Measurements from ENCODE around the gene SSH2.

The SSH2 gene

DNA sequence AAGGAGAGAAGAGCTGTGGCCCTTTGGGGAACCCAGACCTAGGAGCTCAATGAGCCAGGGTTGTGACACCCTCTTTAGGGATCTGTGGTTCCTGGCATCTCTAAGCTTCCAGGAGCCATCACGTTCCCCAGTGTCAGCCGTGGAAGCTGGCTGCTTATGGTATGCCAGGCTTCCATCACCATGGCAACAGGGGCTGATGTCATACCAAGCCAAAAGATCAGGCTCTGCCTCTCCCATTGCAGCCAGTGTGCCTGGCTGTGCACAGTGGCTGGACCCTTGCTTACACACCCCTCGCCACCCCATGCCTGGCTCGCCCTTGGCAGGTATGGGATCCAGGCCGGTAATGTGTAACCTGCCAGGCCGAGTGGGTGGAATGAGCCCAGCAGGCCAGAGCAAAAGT is 91.1 kb downstream of the SSH2 start:
- DNase-seq (ENCODE audit: low read depth in 2 of 2) = no peak

DNA sequence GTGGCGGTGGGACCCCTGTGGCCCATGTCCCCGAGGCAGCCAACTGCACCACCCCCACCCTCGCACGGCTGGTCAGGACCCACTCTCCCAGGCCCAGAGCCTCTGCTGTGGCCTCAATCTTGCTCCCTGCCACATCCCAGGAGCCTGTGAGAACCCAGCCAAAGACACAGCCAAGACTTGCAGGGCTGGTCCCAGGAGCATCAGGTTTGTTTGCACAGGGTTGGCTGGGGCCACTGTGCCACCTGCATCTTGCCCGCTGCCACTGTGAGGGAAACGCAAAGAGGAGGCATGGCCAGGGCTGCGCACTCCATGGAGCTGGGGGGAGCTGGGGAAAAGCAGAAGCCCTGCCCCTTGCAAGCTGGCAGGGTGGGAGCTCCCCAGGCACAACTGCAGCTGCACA is 92.5 kb downstream of the SSH2 start:
- DNase-seq (ENCODE audit: low read depth in 2 of 2) = no peak

DNA sequence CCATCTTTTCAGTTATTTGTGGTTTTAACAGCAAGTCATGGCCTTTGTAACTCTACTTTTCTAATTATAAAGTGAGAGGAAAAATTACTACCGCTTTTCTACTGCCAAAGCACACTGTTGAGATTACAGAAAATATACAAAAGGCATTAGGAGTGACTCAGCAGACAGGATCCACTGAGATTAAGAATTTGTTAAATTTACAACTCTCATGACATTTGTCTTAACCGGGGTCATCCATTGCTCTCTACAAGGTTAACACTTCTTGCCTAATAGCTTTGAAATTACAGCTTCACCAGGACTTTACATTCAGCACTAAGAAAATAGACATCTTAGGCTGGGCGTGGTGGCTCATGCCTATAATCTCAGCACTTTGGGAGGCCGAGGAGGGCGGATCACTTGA is 93.4 kb downstream of the SSH2 start:
- DNase-seq (ENCODE audit: low read depth in 2 of 2) = no peak

DNA sequence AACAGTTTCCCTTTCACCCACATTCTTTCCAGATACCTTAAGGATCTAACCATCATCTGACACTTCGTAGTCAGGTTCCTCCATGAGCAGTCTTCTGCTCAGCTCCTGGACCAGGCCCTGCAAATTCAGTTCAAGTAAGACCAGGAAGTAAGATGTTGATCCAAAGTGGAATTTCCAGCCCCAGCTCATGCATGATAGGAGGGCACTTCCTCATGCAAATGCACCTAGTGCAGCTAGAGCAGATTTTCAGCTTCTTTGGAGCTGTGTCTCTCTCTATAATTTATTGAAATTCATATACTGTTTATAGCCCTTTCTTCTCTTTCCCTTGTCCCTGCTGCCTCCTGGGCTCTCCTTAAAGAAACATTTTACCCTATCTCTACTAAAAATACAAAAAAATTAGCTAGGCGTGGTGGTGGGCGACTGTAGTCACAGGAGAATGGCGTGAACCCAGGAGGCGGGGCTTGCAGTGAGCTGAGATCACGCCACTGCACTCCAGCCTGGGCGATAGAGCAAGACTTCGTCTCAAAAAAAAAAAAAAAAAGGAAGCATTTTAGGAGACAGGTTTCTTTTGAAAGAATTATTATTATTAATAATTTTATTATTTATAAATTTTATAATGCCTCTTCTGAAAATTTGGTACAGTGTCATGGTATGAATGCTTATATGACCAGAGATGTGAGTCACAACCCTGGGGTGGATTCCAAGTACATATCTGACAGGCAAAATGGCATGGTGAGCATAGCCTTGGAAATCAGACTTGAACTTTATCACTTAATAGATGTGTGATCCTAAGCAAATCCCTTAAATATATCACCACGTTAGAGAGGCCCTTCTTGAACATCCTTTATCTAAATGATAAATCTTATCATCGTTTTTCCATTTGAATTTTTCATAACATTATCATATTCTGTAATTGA is 94.3 kb downstream of the SSH2 start:
- DNase-seq (ENCODE audit: low read depth in 2 of 2) = no peak

DNA sequence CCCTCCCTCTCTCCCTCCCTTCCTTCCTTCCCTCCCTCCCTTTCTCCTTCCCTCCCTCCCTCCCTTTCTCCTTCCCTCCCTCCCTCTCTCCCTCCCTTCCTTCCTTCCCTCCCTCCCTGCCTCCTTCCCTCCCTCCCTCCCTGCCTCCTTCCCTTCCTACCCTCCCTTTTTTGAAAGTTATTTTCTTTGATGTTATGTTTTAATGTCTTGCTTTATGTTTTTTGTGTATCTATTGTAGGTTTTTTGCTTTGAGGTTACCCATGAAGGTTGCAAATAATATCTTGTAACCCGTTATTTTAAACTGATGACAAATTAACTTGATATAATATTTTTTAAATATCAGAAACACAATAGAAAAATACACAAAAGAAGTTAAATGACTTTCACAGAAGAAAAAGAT is 96.2 kb downstream of the SSH2 start:
- DNase-seq (ENCODE audit: low read depth in 2 of 2) = no peak

DNA sequence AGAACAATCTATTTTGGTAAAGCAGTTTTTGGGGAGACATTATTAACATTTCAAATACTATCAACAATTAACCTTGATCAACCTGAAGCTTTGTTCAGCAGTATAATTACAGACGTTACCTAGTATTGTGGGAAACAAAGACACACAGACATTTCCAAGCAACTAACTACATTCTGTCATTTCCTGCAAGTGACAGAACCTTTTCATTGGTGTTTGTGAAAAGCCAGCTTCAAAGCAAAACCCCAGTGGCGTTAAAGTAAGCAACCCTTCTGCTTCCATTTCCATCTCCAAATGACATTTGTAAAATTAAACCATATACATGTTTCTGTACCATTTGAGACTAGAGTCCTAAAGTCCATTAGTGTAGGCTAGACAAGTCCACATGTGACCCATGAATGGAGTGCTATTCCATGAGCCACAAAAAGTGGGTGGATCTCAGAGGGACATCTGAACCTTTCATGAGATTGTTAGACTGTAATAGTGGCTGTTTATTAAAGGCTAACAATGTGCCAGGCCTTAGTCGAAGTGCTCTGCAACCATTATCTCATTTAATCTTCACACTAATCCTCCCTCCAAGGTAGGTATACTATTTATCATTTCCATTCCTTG is 101.2 kb downstream of the SSH2 start:
- no peak for DNase-seq (ENCODE audit: low read depth in 2 of 2)

DNA sequence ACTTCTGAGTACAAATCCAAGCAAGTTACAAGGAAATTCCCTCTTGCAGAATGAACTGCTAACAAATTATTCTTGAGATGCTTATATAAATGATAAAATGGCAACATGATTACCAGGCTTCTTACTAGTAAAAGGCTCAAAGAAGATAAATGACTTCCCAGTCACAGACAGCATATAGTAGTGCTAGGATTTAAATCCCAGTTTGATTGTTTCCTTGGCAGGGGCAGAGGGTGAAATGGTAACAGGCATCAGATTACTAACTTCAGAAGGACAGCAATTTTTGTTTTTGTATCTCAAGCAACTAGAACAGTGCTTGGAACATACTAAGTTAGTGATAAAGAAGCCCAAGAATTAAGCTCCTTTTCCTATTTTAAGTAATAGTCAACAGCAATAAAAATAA is 102.8 kb downstream of the SSH2 start:
- DNase-seq (ENCODE audit: low read depth in 2 of 2) = no peak

DNA sequence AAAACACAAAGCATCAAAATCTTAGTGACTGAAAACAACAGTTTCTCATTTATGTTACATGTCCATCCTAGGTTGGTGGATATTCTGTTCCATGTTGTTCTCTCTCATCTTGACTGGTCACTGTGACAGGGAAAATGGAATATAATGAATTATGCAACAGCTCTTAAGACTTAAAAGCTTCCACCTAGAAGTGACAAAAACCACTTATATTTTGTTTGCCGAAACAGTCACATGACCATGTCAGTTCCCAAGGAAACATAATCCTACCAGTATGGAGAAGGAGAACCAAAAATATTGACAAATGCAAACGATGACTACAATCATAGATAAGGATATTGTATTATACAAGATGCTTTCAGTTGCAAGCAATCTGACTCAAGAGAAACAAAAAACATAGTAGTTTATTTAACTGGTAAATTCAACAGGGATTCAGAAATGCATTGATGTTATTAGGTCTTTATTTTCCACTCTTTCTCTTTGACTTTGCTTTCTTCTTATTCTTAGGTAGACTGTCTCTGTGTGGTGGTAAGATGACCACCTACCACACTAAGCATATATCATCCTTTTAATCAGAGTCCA is 103.8 kb downstream of the SSH2 start:
- DNase-seq (ENCODE audit: low read depth in 2 of 2) = no peak

DNA sequence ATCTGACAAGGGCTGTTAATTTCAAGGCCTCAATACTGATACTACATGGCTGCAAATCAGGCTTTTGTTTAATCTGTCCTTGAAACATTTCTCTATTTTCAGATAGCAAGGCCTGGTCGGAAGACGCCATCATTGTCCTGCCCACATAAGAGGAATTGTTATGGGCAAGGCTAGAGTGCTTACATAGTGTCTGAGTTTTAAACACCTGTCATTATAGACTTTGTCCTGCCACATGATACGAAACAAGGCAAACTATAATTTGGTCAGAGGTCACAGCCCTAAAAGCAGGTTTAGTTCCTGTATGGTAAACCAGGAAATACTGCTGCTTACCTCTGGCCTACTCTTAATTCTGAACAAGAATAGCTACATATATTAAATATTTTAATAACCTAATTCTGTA is 104.4 kb downstream of the SSH2 start:
- no peak for DNase-seq (ENCODE audit: low read depth in 2 of 2)

DNA sequence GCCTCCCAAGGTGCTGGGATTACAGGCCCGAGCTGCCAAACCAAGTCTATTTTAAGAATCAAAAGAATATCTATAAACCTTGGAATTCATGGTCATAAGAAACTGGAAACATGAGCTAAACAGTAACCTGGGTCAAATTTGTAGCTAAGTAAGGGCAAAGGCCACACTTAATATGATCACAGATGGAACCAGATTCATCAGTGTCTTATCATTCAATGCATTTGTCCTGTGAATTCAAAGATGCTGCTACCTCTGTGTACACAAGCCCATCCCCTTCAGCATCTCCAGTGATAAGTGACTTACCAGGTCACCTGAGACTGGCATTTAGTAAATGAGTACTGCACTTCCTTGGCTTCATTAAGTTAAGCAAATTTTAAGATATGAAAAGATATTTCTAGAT is 108.1 kb downstream of the SSH2 start:
- no peak for DNase-seq (ENCODE audit: low read depth in 2 of 2)

DNA sequence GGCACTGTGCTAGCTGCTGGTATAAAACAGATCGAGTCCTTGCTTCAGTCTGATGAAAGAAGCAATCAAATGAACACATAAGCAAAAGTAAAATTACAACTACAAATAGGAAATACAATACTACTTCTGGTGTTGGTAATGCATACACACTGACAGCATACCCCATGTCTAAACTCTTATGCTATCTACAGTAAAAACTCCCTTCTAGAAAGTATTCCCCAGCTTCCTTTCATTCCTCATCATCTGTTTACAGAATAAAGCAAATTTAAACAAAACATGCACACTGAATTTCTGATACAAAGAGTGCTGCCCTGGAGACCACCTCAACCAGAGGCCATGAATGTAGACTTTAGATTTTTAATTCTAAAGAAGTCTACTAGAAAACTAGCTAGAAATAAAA is 109.6 kb downstream of the SSH2 start:
- no peak for DNase-seq (ENCODE audit: low read depth in 2 of 2)

DNA sequence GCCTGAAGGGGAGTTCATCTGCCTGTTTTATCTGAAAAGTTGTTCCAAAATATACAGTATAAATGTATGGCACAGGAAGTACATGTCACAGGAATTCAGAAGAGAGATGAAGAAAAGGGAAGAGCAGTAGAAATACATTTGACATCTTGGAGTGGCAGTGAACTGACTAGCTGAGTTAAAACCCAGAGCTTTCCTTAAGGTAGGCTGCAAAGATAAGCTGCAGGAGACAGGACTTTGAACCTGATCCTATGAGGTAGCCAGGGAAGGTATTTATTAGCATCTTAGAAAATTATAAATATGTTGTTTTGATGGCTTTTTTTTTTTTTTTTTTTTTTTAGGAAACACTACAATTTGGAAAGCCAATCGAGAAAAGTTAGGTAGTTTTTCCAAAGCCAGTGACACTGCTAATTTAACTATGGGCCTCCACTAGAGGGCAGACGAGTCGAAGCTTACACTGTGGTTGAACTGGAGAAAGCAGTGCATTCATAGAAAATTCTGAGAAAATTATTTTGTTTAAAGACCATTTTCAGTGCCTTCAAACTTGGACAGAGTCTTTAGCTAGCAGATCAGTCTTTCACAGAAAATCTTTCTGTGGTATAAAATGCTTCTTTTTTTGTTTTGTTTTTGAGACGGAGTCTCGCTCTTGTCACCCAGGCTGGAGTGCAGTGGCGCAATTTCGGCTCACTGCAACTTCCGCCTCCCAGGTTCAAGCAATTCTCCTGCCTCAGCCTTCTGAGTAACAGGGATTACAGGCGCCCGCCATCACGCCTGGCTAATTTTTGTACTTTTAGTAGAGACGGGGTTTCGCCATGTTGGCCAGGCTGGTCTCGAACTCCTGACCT is 122.3 kb downstream of the SSH2 start:
- peak; percentile 58 to 63 for DNase-seq (ENCODE audit: low read depth in 2 of 2)

DNA sequence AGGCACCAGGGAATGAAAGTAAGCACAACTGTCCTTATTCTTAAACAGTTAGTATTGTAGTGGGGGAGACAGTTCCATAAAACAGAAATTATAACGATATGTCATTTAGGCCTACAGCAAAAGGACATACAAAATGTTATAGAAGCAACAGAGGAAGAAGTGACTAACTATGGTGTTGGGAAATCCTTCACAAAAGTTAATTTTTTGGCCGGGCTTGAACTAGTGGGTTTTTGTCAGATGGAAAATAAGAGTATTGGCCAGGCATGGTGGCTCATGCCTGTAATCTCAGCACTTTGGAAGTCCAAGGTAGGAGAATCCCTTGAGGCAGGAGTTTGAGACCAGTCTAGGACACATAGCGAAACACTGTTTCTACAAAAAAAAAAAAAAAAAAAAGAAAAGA is 127.8 kb downstream of the SSH2 start:
- DNase-seq (ENCODE audit: low read depth in 2 of 2) = no peak

DNA sequence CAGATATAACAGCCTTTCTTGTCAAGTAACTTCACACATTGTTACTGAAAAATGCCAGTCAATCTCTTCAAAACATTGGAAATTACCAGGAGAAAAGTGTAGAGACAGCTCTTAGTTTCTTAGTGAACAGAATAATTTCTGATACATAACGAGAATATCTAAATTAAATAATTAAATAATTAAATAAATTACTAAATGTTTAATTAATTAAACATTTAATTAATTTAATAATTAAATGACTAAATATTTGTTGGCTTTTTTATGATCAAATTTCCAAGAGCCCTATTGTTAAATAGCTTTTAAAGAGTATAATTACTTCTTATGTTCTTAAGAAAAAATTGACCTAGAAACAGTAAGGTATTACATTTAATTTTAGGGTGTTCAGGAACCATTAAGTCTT is 129.6 kb downstream of the SSH2 start:
- no peak for DNase-seq (ENCODE audit: low read depth in 2 of 2)

DNA sequence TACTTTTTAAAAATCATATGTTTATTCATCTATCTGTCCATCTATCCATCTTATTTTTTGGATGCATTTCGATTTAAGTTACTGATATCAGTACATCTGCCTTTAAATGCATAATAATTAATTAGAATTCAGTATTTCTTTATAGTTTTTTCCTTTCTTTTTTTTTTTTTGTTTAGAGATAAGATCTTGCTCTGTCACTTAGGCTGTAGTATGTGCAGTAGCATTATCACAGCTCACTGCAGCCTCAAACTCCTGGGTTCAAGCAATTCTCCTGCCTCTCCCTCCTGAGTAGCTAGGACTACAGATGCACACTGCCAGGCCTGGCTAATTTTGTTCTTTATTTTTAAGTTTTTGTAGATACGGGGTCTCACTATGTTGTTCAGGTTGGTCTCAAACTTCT is 133.4 kb downstream of the SSH2 start:
- DNase-seq (ENCODE audit: low read depth in 2 of 2) = no peak

DNA sequence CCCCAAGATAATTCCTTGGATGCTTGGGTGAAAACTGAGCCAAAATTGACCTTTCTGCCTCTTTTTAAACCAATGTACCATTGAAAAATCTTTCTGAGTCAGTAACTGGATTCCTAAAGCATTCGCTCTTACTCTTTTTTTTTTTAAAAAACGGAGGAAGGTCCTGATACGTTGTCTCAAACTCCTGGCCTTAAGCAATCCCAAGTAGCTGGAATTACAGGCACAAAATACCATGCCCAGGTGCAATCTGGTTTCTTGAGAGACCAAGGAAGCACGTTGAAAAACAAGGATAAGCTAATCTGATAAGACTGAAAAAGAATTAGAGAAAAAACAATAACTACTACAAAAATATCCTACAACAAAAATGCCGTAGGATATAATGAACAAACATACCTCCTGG is 136.5 kb downstream of the SSH2 start:
- DNase-seq (ENCODE audit: low read depth in 2 of 2) = no peak

DNA sequence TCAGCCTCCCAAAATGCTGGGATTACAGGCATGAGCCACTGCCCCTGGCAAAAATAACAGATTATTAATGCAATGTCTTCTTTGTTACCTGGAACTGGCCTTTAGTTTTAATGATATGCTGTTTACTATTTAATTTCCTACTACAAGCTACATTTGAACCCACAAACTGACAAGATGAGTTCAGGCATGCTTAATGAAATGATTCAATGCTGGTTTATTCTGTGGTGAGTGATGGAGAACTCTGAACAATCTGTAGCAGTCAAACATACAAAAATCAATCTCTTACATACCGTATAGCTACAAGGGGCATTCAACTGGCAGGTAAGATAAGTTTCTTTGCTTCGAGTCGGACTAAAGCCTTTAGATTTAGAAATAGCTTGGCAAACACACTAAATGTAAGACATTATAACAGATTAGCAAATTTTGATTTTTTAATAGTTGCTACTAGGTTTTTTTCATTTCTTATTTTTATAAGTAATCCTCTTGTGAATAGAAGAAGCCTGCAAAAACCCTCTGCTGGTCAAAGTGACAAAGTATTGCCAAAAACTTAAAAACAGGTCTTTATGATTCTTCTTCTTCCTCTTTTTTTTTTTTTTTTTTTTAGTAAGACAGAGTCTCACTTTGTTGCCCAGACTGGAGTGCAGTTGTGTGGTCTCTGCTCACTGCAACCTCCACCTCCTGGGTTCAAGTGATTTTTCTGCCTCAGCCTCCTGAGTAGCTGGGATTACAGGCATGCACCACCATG is 138.5 kb downstream of the SSH2 start:
- DNase-seq (ENCODE audit: low read depth in 2 of 2) = no peak

DNA sequence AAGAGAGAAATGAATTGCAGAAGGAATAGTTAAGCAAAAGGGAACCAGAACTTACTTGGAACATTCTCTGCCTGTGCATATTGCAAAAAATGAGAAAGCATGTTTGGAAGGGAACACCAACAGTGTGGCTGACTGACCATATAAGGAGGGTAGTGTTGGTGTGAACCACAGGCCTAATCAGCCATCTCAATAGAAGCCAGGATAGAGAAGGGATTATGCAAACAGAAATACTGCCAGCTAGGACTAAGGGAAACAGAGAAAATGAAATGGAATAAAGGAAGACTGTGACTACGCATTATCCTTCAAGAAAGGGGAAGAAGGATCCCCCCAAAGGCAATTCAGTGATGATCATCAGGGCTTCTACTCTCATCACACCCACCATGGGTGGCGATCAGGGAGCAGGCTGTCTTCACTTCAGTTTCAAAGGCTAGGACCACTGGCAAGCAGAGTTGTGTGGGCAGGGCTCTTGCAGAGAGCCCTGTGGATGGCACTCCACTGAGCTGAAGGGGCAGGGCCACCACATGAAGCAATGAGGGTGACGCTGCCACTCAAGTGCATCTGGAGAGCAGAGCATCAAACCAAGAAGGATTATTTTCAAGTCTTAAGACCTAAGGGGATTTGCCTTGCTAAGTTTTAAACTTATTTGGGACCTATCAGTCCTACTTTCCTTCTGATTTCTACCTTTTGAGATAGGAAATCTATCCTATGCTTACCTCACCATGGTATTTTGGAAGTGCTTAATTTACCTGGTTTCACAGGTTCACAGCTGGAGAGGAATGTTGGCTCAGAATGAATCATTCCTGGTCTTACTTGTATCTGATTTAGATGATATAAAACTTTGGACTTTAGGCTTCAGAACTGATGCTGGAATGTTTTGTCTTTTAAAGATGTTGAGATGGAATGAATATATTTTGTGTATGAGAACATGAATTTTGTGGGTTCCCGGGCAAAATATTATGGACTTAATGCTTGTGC is 140.5 kb downstream of the SSH2 start:
- no peak for DNase-seq (ENCODE audit: low read depth in 2 of 2)

DNA sequence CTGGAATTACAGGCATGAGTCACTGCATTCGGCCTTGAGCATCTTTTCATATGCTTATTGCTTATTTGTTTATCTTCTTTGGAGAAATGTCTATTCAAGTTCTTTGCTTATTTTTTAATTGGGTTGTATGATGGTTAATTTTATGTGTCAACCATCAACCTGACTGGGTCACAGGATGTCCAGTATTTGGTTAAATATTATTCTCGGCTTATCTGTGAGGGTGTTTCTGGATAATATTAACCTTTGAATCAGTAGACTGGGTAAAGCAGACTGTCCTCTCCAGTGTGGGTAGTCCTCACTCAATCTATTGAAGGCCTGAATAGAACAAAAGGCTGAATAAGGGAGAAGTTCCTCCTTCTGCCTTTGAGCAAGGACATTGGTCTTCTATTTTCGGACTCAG is 142.0 kb downstream of the SSH2 start:
- DNase-seq (ENCODE audit: low read depth in 2 of 2) = no peak

DNA sequence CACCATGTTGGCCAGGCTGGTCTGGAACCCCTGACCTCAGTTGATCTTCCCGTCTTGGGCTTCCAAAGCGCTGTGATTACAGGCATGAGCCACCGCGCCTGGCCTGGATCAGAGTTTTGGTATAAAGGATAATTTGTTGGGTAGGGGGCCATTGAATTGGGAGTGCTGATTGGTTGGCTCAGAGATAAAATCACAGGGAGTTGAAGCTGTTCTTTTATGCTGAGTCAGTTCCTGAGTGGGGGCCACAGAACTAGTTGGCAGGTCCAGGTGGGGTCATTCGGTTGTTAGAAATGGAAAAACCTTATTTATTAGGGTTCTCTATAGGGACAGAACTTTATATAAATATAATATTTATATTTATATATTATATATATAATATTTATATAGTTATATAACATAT is 147.1 kb downstream of the SSH2 start:
- DNase-seq (ENCODE audit: low read depth in 2 of 2) = no peak
